ENCODE data around the gene SPINT4. TPM values are rescaled to one million over a fixed set of nuclear protein-coding genes. Genes with fewer than 3 reads are reported as not detected.
"Not testable (repeated sequence)": the region's sequence is repeated elsewhere in the genome, so short reads cannot be mapped to it uniquely, and the experiment has no call there.

Gene SPINT4
- total and polyA plus RNA-seq, 2 of the 8 experiments (the other 6 are each of a cell fraction or from before 2014, with no cell fraction given): not detected

DNA sequence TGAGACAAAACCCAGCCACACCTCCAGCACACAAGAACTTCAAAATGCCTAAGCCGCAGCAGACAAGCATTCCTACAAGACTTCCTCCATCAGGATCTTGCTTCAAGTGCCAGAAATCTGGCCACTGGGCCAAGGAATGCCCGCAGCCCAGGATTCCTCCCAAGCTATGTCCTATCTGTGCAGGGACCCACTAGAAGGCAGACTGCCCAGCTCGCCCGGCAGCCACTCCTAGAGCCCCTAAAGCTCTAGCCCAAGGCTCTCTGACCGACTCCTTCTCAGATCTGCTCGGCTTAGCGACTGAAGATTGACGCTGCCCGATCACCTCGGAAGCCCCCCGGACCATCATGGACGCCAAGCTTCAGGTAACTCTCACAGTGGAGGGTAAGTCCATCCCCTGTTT, 39.8 kb downstream of the SPINT4 start:
- H2BK120ac ChIP-seq (replicated peaks; ENCODE audit: low read depth, low read length); H3K27me3 ChIP-seq (replicated peaks in 1 of 4; ENCODE audit: control insufficient read depth in 3 of 4, extremely low read depth in 1 of 4, insufficient read depth in 3 of 4, low read length in 3 of 4); H4K20me1 ChIP-seq (replicated peaks in 1 of 2; ENCODE audit: control insufficient read depth in 1 of 2, insufficient read depth in 2 of 2, low read length in 2 of 2); DNase-seq (ENCODE audit: low read depth in 1 of 2, low spot score in 2 of 2); POLR2A ChIA-PET (ENCODE audit: partially characterized antibody); H3K79me2 ChIP-seq (ENCODE audit: control insufficient read depth in 1 of 2, insufficient read depth in 2 of 2, low read length in 2 of 2); H3K4me3 ChIP-seq (ENCODE audit: extremely low read depth in 1 of 4, insufficient read depth in 2 of 4, low read depth in 3 of 4, low read length in 4 of 4); H3K23me2 ChIP-seq (ENCODE audit: low read depth, low read length); H4K91ac ChIP-seq (replicated peaks; ENCODE audit: insufficient read length, low read length); H4K8ac ChIP-seq (ENCODE audit: extremely low read depth, insufficient read depth, low read length); H2AK5ac ChIP-seq (ENCODE audit: low read depth, low read length); H3K27ac ChIP-seq (ENCODE audit: low read depth, low read length); H3K9ac ChIP-seq (replicated peaks in 1 of 4; ENCODE audit: extremely low read depth in 1 of 4, low read depth in 3 of 4, low read length in 3 of 4); H3K23ac ChIP-seq (ENCODE audit: insufficient read length); H3K14ac ChIP-seq (ENCODE audit: insufficient read length); H2BK20ac ChIP-seq (ENCODE audit: low read length); H3K4ac ChIP-seq (replicated peaks; ENCODE audit: insufficient read length, low read depth, low read length); CTCF ChIA-PET (ENCODE audit: partially characterized antibody); FAIRE-seq; H2BK12ac ChIP-seq (ENCODE audit: low read depth, low read length); H3K56ac ChIP-seq (replicated peaks; ENCODE audit: insufficient read length, low read depth, low read length); H2BK5ac ChIP-seq (ENCODE audit: low read depth, low read length); H3K36me3 ChIP-seq (ENCODE audit: control insufficient read depth in 2 of 4, insufficient read depth in 4 of 4, low read length in 3 of 4); H2BK15ac ChIP-seq (ENCODE audit: low read length); H3K79me1 ChIP-seq (ENCODE audit: low read depth, low read length); H4K5ac ChIP-seq (ENCODE audit: insufficient read length, low read depth, low read length); H3K4me2 ChIP-seq (ENCODE audit: insufficient read depth in 1 of 2, low read depth in 2 of 2, low read length in 2 of 2); H2AFZ ChIP-seq (ENCODE audit: low read length): not testable (repeated sequence)
- Histone ChIP-seq H3K4me1 (replicated peaks in 1 of 4; ENCODE audit: control insufficient read depth in 3 of 4, insufficient read depth in 4 of 4, low read length in 3 of 4) (peaks cover 3 to 17% (median 9%) of the 10 kb centered on the region in 4 experiments), H3K9me3 (ENCODE audit: insufficient read depth in 2 of 2, low read depth in 1 of 2, low read length in 1 of 2) (peaks cover 11 to 18% of the 10 kb centered on the region in 2 experiments), H3K18ac (ENCODE audit: extremely low read depth, low read length) (peak overlapping the region; percentile 32; the same call in 1 of the 2 replicates)
- 96% methylated on average over 12 of the region's 12 CpGs; no CpG with 5 or more reads in 1 of the 2 experiments for WGBS, 2 experiments (ENCODE audit: extremely low coverage in 1 of 2, insufficient coverage in 1 of 2, insufficient read length in 1 of 2, insufficient replicate concordance in 2 of 2, low coverage in 1 of 2, low lambda C conversion rate in 2 of 2, missing lambda C conversion rate in 1 of 2)

Data from H1 (cell line).